GM21717 (cell line): Measurements from ENCODE around the gene TANGO6.

Experiments
- ATAC-seq: cut with Tn5 transposase; IDR thresholded peaks from one replicate; pipeline ENCODE4 v1.9.1; 2021; ENCODE audit warnings: mild to moderate bottlenecking, moderate library complexity; ENCODE audit not compliant: unreplicated experiment

TANGO6 gene

DNA sequence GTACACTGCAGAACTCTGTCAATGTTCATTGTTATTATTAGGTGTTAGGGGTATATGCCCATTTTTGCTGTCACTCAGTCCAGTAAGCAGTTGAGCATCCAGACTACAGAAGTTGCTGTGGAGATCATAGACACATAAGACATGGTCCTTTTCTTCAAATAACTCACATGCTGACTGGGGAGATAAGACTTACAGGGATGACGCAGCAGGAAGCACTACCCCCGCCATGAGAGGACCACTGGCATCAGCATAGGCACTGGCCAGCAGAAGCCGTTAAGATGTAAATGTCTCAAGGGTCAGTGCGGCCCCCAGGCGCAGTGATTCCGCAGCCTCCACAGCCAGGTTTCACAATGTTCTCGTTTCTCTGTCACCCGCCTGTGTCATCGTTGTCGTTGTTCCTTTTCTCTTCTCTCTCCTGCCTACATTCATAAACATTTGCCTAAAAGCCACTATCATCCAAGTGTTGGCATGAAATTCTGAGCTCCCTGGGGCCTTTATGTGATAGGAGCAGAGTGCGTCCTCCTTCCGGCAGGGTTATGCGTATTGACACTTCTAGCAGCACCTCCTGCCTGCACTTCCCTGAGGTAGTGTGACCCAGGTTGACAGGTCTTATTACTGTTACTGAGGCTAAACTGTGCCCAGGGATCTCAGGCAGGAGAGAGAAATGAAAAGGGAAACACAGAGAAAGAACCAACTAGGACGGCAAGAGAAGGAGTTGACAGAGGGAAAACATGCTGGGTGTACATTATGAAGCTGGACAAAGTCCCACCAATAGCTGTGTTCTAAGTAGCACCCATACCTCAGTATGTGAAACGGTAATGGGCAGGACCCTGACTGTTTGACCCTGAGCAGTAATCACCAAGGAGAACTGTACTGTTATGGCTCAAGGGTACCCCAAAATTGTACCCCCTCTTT lies 17.9 kb downstream of the TANGO6 start:
- no peak for ATAC-seq

DNA sequence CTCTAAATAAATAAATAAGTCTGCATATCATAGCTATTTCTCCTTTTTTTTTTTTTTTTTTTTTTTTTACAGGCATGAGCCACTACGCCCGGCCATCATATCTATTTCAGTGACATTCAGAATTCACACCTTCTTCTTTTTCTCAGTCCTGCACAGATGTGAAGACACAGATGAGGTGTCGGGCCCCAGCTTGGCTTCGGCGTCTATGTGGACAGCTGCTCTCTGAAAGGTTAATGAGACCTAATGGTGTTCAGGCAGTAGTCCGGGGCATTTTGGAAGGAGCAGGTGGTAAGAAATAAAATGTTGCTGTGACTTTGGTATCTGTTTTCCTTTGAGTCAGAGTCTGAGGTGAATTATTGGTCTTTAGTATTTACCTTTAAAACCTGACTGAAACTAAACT lies 23.6 kb downstream of the TANGO6 start:
- no peak for ATAC-seq

DNA sequence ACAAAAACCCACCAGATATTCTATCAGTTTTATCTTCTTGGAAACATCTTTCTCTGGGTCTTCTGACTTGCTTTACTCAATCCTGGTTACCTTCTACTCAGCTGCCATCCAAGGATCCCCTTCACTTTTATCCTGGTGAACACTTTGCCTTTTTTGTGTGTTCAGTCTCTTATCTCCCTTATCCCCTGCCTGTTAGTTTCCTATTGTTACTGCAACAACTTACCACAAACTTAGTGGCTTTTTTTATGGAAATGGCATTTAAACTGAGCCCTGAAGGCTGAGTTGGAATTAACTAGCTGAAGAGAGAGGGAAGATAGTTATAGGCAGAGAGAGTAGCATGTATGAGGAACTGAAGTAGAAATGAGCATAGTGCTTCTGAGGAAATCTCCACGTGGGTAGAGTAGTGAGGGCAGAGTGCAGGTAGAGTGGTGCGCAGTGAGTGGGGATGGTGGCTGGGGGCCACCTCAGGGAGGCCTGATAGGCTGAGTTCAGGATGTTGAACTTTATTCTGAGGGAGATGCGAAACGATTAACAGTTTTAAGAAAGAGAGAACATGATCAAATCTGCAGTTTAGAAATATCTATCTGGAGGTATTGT lies 26.3 kb downstream of the TANGO6 start:
- no peak for ATAC-seq

DNA sequence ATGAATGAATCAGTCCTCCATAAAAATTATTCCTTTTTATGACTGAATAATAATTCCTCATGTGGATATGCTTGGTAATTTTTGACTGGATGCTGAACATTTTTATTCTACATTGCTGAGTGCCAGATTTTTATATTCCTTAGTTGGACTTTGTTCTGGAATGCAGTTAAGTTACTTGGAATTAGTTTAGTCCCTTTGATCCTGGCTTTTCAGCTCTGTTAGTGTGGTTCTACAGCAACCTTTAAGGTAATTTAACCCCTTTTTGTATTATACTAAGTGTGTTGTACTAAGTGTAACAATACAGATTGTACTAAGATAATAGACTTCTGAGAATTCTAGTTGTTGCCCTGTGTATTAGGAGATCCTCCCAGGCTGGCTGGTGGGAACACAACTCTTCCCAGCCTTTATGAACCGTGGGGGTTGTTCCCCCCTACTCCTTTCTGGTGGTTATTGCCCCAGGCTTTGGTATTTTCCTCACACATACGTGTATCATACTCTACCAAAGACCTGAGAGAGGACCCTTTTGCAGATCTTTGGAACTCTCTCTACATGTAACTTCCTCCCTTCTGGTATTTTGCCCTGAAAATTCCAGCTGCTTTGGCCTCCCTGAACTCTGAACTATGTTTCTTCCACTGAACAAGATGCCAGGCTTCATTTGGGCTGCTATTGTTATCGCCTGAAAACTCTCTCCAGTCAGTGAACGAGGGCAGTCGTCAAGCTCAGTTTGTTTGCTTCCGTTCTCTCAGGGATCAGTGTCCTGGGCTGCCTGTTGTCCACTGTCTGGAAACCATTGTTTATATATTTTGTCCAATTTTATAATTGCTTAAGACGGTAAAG lies 30.5 kb downstream of the TANGO6 start:
- ATAC-seq: no peak

DNA sequence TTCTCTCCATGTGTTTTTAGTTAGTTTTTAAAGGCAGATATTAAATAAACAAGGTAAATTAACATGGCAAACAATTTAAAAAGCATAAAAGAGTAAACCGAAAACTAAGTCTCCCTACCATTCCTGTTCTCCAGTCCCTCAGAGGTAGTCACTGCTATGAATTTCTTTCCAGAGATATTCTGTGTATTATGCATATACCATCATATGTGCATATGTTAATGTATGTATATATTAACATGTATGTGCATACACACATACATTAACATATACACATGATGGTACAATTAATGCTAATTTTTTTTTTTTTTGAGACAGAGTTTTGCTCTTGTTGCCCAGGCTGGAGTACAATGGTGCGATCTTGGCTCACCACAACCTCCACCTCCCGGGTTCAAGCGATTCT lies 32.5 kb downstream of the TANGO6 start:
- ATAC-seq: no peak

DNA sequence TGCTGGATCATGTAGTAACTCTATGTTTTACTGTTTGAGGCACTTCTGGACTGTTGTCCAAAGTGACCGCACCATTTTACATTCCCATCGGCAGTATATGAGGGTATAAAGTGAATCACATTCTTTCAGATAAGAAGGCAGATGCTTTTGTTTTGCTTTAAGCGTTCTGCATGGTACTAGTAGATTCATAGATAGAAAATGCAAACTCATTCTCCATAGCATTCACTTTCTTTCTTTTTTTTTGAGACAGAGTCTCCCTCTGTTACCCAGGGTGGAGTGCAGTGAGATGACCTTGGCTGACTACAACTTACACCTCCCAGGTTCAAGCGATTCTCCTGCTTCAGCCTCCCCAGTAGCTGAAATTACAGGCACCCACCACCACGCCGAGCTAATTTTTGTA lies 40.4 kb downstream of the TANGO6 start:
- no peak for ATAC-seq

DNA sequence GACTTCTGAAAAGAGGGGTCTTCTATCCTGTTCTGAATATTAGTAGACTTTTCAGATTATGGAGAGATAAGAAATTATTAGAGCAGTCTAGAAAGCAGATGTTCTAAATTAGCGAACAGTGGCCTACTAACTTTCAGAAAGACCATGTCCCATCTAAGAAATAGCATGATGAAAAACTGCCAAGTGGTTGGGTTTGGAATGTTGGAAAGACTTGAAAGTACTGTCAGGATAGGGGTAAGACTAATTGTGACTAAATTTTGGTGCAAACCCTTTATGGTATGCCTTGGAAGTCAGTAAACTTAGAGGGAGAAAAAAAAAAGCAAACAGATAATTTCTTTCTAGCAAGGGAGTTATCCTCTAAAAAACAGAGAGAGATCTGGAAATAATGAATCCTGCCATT lies 41.1 kb downstream of the TANGO6 start:
- no peak for ATAC-seq

DNA sequence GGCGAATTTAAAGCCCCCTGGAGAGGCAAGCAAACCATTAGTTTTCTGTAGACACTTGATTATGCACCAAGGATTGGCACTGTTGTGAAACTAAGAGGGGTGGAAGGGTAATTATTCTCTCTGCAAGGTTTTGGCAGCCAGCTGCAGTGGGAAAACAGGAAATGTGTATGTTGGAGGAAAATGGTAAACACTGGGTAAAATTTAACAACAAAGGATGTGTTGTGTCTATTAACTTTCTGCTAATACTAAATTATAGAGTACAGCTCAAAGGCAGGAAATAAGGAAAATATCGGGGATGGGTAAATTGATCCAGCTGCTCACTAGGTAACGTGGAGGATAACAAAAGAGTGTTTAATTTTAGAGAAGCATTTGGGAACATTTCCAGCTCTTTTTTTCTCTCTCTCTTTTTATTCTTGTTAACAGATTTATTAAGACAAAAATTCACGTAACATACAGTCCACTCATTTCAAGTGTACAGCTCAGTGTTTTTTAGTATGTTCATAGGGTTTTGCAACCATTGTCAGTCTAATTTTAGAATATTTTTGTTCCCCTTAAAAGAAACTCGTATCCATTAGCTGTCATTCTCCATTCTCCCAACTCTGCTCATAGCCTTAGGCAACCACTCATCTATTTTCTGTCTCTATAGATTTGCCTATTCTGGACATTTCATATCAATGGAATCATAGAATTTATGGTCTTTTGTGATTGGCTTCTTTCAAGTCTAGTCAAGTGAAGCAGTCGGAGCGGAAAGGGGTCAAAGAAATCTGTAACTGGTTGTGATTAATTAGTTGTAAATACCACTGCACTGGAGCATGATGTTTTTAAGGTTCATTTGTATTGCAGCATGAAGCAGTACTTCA lies 41.8 kb downstream of the TANGO6 start:
- no peak for ATAC-seq

DNA sequence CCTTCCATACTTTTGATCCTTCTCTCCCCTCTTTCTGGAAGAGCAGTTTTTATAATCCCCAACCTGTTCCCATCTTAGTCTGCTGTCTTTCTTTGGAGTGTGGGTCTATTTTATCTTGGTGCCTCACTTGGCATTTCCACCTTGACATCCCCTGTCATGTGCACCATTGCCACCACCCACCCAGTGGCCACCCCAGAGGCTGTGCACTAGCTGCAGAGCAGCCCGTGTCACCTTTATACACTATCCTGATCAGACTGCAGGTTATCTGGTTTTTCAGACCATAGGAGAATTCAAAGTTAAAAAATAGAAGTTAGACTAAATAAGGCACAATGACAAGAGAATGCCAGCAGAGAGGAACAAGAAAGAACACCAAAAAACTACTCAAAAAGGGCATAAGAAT lies 43.8 kb downstream of the TANGO6 start:
- ATAC-seq: no peak

DNA sequence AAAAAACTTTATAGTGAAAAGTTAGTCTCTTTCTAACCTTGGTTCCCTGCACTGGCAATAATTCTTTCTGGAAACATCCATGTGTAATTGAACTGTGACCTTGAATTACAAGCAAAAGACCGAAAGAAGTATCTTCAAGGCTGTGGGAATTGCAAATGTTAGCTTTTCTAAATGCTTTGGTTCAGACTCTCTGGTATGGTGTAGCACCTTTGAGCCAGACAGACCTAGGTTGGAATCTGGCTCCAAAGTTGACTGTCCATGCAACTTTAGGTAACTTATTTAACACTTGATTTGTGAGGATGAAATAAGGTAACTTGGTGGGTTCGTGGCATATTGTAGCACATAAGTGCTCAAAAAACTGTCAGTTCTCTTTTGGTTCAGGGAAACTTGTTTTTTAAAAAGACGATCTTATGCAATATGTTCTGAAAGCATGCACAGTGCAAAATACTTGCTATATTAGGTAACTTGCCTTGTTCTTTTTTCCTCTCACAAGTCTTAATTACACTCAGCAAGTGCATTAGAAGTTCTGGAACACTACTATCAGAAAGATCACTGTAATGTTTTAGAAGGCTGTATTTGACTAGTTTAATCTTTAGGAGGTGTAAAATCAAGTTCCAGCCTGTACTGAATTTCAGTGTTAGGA lies 46.3 kb downstream of the TANGO6 start:
- no peak for ATAC-seq

DNA sequence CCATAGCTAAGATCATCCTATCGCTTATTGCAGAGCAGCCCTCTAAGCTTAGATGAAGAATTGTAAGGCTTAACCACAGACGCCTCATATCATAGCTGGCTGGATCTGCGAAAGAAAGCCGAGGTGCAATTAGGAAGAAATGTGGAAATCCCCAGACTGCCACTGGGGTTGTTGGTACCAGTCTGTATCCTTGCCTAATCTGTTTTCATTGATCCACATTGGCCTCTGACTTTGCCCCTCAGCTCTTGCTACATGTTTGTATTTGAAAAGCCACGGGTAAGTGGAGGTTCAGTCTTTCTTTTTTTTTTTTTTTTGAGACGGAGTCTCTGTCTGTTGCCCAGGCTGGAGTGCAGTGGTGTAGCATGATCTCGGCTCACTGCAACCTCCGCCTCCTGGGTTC lies 48.9 kb downstream of the TANGO6 start:
- no peak for ATAC-seq

DNA sequence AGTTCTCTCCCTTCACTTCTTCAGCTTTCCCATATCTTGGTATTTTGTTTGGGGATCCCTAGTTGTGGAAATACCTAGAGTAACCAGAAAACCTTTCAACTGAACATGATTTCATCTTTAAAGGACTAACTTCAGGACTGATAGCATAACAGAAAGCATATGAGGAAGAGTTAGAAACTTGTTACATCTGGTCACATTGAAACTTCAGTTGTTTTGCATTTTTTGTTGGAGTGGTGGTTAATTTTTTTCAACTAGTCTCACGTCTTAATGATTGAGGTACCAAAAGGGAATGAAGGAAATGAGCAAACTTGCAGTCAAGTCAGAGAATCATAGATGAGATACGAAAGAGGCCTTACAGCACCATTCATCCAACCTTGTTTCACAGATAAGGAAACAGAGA lies 49.6 kb downstream of the TANGO6 start:
- ATAC-seq: no peak

DNA sequence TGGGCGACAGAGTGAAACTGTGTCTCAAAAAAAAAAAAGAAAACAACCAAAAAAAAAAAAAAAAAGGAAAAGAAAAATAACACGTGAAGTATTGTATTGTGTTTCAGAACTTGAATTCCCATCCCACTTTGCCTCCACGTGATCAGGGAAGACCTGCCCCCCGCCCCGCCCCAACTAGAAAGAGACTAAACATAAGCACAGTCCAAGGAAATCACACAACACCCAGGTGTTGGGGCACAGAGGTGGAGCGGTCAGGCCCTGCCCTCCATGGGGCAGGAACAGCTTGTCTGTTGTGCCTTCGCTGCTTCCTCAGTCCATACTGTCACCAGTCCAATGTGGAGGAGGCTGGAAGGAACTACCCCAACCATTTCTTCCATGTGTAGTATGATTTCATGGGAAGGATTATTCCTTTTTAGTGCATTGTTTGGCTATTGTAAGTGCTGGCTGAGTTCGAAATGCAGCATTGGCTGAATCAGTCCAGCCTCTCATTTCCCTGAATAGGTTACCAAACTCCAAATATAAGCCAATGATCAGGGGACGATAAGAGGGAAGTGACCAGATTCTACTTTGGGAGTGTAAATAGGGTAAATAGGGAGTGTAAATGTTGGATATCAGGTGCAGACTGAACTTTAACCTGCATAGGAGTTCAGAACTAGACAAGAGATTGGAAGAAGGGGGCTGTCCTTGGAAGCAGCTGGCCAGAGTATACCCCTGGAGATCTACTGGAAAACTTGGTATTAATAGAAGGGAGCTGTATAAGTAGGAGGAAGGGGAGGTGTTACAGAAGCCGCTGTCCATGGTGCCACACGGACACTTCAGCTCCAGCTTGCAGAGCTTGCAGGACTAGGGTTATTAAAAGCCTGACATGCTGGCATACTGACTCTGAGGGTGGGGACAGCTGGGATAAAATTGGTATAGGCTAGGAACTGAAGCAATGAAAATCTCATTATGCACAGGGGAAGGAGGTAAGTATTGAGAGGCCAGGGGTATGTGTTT lies 50.7 kb downstream of the TANGO6 start:
- no peak for ATAC-seq

DNA sequence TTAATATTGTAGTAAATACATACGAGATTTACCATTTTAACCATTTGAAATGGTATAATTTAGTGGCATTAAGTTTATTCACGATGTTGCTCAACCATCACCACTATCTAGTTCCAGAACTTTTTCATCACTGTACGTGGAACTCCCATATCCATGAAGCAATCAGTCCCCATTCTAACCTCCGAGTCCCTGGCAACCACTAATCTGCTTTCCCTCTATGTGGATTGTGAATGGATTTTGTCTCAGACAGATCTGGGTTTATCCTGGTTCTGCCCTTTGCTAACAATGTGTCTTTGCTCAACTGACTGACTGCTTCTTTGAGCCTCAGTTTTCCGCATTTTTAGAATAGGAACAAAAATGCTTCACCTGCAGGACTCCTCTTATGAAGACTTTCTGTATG lies 51.4 kb downstream of the TANGO6 start:
- no peak for ATAC-seq

DNA sequence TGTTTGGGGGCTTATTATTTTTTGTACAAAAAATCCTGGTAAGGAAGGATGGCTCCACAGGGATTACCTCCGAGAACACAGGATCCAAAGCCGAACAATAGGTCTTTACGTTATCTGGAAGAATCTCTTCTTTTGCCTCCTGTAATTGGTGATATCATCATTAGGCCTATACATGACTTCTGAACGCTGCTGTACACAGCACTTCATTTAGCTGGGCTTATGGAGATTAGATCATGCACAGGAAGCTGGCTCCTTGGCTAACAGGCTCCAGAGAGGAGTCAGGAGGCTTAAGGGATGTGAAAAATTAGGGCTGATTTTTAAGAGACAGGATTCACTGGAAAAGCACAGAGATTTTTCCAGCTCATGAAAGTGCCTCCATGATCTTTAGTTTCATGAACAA lies 54.7 kb downstream of the TANGO6 start:
- no peak for ATAC-seq

DNA sequence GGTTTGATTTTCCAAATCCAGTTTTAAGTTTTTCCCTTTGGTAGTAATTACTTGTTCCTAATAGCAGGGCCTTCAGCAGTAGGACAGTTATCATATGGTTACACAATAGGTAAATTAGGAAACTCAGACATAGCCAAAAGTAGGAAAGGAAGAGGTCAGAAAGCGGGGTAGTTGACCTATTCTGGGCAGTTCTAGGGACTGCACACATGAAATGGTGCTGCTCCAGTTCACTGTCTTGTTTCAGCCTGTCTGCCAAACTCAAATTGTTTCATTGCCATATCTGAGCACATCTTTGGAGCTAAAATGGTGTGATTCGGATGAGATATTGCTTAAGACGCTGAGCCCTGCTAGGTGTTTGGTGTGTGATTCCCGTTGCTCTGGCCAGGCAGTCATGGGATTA lies 56.7 kb downstream of the TANGO6 start:
- no peak for ATAC-seq

DNA sequence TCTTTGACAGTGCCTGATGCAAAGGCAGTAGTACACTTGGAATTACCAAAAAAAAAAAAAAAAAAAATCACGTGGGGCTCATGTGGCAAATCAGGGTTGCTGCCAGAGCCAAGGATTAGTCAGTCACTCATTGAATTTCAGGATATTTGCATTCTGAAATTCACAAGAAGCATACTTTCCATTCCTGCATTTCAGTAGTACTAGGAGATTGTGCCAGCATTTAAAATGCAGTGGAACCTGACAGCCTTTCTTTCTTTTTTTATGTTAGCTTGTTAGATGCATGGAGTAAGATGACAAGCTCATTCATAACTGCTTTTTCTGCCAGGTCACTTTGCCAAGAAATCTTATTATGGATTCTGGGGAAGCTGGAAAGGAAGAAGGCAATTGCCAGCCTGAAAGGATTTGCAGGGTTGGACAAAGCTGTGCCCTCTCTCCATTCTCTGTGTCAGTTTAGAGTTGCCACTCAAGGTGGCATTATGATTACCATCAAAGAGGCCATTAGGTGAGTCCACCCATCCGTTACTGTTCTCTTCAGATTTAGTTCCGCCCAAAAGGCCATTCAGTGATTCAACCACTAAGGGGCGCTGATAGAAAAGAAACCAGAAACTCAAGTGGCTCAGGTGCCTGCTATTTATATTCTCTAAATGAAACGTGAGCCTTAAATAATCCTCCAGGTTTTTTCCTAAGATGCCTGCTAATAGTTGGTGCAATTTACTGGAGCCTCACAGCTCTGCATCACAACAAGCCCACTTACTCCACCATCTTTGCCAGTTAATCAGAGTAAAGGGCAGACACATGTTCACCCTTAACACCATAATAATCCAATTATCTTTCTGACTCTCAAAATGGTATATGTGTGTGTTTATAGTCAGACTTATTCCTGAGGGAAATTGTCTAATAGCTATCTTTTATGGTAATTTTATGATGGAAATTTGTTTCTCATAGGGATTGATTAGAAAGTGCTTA lies 59.0 kb downstream of the TANGO6 start:
- no peak for ATAC-seq

DNA sequence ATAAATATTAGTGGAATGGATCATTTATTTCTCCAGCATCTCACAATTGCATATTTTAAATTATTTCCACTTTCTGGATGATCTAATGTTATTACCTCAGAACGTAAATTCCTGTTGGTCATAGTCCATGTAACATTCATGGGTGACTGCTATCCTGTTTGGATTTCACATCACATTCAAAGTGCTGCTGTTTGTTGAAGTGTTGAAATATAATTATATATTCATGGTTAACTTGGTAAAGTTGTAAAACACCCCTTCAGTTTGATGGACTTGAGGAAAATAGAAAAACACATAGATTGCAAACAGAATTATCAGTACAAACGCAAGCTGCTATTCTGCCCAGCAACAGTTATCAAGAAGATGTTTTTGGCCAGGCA lies 59.6 kb downstream of the TANGO6 start:
- no peak for ATAC-seq
